ENCODE data around the gene ARMH1.

The ARMH1 gene

GRCh38 chr1:44642255-44642654 lies 32.3 kb upstream of the ARMH1 start:
- intact Hi-C loops (cut with DNase I) = loop anchor here (5.0 to 10.0 kb wide), 2 partner anchors 137 to 425 kb away; no protein-coding TSS in a partner anchor
- DNase-seq = peak in 18 of 42 donors; percentile 40 to 83 (median 58)

GRCh38 chr1:44642925-44643324 lies 31.6 kb upstream of the ARMH1 start:
- no peak for DNase-seq
- intact Hi-C loops (cut with DNase I) = loop anchor here (5.0 to 10.0 kb wide), 2 partner anchors 138 to 426 kb away; no protein-coding TSS in a partner anchor

GRCh38 chr1:44643721-44644334 lies 30.7 kb upstream of the ARMH1 start:
- no peak for DNase-seq
- intact Hi-C loops (cut with DNase I) = loop anchor here (5.0 to 10.0 kb wide), 2 partner anchors 139 to 427 kb away; no protein-coding TSS in a partner anchor

GRCh38 chr1:44644806-44645205 lies 29.7 kb upstream of the ARMH1 start:
- DNase-seq = peak in 1 of 42 donors; percentile 66
- intact Hi-C loops (cut with DNase I) = loop anchor here (5.0 to 10.0 kb wide), 2 partner anchors 140 to 428 kb away; no protein-coding TSS in a partner anchor

GRCh38 chr1:44645476-44646244 lies 28.9 kb upstream of the ARMH1 start:
- peak; percentile 77 to 96 (median 91) for DNase-seq
- intact Hi-C loops (cut with DNase I) = loop anchor here (10.0 kb wide), 1 partner anchor 141 kb away; no protein-coding TSS in a partner anchor

DNA sequence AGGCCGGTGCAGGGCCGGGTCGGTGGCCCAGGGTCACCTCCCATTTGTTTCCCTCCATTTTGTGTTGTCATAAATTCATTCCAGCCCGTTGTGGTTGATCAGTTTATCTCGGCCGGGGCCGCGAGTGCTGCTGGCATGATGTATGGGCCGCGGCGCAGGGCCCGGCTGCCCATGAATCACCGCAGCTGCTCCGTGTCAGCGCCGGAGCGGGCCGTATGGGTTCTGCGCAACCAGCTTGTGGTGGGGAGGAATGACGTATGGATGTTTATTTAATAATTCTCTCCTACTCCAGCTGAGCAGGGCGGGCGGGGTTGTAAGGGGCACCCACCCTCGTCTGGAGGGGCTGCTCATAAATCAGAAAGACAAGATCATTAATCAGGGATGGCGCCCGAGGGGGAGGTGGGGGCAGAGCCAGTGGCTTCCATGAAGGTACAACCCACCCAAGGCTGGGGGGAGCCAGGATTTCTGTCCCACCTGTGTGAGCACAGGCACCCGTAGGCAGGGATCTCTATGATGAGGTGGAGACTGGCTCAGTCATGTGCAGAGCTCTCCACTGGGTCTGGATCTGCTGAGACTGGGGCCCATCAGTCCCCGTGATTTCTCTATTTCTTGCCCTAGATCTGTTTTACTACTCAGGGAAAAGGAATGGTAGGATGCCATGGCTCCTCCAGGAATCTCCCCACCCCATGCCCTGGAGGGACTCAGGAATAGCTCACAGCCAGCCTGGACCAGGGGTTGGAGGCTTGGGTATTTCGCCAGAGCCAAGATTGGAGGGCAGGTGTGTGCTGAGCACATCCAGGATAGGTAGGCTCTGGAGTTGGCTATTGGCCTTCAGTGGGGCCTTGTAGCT lies 28.0 kb upstream of the ARMH1 start:
- intact Hi-C loops (cut with DNase I) = loop anchor here (10.0 kb wide), 1 partner anchor 142 kb away; no protein-coding TSS in a partner anchor
- DNase-seq = no peak

DNA sequence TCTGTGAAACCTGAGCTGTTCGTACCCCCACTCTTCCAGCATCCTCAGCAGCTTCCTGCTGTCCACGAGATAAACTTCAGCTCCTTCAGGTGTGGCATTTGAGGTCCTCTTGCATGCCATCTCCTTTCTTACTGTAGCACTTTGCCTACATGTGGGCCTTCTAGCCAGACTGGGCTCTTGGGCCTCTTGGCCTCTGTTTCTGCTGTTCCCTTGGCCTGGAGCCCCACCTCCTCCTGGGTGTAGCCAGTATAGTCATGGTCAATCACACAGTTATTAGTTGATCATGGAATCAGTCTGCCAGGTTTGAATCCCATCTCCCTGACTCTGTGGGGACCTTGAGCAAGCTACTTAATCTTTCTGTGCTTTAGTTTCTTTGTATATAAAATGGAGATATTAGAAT lies 26.6 kb upstream of the ARMH1 start:
- intact Hi-C loops (cut with DNase I) = loop anchor here (10.0 kb wide), 1 partner anchor 143 kb away; no protein-coding TSS in a partner anchor
- DNase-seq = no peak

DNA sequence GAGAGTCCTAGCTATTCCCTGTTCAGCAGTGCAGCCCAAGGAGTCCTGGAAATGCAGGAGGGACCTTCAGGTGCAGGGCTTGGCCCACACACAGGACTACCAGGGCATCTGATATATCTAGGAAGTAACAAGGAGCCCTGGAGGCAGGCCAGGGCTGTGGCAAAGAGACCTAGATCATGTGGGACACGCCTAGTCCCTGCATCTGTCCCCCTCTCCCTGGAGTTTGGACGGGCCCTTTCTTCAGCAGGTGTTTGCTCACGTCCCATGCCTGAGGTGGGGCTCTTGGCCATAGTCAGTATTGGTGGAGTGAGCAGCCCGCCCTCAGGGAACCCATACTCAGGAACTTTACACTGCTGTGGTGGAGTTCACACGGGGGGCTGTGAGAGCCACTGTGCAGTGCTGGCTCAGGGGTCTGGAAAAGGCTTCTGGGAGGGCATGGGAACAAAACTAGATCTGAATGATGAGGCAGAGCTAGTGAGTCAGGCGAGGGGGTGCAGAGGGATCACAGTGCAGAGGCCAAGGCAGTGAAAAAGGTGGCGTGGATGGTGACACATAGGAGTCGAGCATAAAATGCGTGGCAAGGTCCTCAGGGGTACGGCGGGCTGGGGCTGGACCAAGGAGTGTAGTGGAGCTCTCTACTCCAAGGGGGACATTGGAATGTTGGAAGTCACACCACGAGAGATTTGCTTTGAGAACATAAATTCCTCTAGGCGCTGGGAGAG lies 25.8 kb upstream of the ARMH1 start:
- intact Hi-C loops (cut with DNase I) = loop anchor here (10.0 kb wide), 1 partner anchor 144 kb away; no protein-coding TSS in a partner anchor
- DNase-seq = no peak

DNA sequence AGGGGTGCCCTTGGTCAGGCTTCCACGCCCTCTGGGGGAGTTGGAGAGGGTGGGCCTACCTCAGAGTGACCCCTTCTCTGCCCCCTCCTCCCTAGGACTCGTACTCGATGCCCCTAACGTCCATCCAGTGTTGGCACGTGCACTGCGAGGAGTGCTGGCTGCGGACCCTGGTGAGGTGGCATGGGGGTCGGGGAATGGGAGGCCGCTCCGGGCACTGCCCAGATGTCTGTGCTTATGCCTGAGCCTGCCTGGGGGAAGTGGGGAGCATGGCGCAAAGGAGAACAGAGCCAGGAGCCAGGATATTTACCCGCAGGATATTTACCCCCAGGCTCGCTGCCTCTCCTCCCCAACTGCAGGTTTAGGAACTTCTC lies 24.7 kb upstream of the ARMH1 start:
- DNase-seq = no peak
- intact Hi-C loops (cut with DNase I) = loop anchor here (5.0 to 10.0 kb wide), 3 partner anchors 32 to 242 kb away; partner anchors contain the start of gene RNF220

DNA sequence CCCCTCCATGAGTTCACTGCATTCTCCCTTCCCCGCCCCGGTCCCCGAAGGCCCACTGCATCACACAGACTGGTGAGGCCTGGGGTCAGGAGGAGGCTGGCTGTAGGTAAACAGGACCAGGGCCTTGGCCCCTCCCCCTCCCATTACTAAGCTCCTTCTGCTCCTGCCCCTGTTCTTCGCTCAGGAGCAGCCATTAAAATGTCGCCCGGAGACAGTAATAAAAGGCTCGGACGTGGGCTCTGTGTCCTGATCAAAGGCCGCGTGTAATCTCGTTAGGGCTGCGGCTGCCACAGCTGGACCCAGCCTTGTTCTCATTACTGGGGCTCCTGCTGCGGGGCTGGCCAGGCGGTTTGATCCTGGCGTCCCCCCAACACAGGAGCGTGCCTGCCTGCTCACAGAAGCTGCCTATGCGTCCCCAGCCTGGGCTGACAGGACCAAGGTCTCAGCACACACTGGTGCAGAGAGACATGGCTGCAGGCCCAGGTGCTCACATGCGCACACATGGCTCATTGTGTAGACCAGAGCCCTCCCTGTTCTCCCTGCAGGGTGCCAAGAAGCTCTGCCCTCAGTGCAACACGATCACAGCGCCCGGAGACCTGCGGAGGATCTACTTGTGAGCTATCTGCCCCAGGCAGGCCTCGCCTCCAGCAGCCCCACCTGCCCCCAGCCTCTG lies 24.2 kb upstream of the ARMH1 start:
- intact Hi-C loops (cut with DNase I) = loop anchor here (5.0 kb wide), 2 partner anchors 33 to 243 kb away; partner anchors contain the start of gene RNF220

DNA sequence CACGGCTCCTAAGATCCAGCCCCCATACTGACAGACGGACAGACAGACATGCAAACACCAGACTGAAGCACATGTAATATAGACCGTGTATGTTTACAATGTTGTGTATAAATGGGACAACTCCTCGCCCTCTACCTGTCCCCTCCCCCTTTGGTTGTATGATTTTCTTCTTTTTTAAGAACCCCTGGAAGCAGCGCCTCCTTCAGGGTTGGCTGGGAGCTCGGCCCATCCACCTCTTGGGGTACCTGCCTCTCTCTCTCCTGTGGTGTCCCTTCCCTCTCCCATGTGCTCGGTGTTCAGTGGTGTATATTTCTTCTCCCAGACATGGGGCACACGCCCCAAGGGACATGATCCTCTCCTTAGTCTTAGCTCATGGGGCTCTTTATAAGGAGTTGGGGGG lies 23.4 kb upstream of the ARMH1 start:
- DNase-seq = no peak
- intact Hi-C loops (cut with DNase I) = loop anchor here (5.0 kb wide), 2 partner anchors 34 to 244 kb away; partner anchors contain the start of gene RNF220

More for the DNA sequence above, 24.2 kb upstream of the ARMH1 start:
- peak in 8 of 42 donors; percentile 36 to 73 (median 58) for DNase-seq

- peak; percentile 67 to 97 (median 91) for DNase-seq
- intact Hi-C loops (cut with DNase I) = loop anchor here (5.0 kb wide), 2 partner anchors 35 to 245 kb away; partner anchors contain the start of gene RNF220
Measured at GRCh38 chr1:44652445-44653106, 21.9 kb upstream of the ARMH1 start.

GRCh38 chr1:44653107-44653964 lies 21.2 kb upstream of the ARMH1 start:
- intact Hi-C loops (cut with DNase I) = loop anchor here (5.0 kb wide), 2 partner anchors 36 to 246 kb away; partner anchors contain the start of gene RNF220
- DNase-seq = no peak

DNA sequence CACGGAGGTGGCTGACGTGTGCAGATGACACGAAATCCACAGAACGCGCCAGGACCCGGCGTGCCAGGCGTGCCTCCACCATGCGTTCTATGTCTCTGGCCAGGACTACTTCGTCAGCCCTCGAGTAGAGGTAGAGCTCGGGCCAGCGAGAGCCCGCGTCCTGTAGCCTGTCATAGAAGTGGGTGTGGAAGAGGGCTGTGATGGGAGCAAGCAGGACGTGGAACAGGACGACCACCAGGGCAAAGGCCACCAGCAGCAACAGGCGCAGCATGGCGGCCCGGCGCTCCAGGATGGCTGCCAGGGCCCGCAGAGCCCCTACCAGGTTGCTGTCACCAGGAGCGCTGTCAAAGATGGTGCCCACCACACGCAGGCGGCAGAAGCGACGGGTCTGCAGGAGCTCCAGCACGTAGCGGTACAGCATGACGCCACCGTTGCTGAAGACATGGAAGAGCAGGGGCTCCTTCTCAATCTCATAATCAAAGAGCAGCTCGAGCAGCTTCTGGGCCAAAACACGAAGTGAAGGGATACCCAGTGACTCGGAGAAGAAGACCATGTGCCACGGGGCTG lies 19.8 kb upstream of the ARMH1 start:
- intact Hi-C loops (cut with DNase I) = loop anchor here (5.0 kb wide), 2 partner anchors 37 to 247 kb away; partner anchors contain the start of gene RNF220
- no peak for DNase-seq

DNA sequence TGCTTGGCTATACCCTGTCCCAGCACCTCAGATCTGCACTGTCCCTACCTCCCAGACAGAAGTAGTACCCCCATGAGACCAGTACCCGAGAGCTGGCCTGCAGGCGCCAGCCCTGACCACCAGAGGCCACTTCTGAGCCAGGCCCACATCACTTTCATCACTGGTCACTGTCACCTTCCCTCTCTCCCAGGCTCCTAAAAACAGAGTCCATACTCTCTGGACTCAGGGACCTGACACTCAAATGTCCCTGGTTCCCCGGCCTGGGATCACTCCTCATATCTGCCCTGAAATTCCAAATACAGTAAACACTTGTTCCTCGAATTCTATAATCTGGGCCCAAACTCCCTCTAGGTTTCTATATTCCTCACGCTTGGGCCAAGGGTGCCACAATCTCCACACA lies 18.9 kb upstream of the ARMH1 start:
- intact Hi-C loops (cut with DNase I) = no loop called here
- DNase-seq = peak in 3 of 42 donors; percentile 53 to 73 (median 58)

DNA sequence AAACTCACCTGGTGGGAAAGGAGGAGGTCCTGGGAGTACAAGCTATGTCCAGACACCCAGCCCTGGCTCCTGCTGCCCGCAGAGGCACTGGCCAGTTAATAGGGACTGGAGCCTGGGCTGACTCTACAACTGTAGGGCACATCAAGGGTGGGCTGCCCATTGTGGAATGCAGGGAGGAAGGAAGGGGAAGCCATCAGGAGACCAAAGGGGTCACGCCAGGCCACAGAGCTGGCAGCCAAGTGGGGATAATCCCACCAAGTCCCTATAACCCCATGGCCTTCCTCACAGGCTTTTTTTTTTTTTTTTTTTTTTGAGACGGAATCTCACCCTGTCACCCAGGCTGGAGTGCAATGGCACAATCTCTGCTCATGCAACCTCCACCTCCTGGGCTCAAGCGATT lies 14.9 kb upstream of the ARMH1 start:
- intact Hi-C loops (cut with DNase I) = no loop called here
- DNase-seq = no peak

Measured in head of caudate nucleus (tissue), 42 donors.